ENCODE measurements around the gene ACSM2B. TPM values are rescaled to one million over a fixed set of nuclear protein-coding genes. Genes with fewer than 3 reads are reported as not detected.
"Not testable (repeated sequence)": the region's sequence is repeated elsewhere in the genome, so short reads cannot be mapped to it uniquely, and the experiment has no call there.

Gene ACSM2B
- total RNA-seq, 4 donors from 2014 or later = not detected

DNA sequence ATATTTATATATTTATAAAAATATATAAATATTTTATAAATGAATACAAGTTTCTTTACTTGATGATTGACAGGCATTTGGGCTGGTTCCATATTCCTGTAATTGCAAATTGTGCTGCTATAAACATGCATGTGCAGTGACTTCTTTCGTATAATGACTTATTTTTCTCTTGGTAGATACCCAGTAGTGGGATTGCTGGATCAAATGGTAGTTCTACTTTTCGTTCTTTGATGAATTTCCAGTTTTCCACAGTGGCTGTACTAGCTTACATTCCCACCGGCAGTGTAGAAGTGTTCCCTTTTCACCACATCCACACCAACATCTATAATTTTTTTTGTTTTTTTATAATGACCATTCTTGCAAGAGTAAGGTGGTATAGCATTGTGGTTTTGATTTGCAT is 7.8 kb downstream of the ACSM2B start:
- WGBS, 2 donors = 73 to 75% methylated on average over 3 of the region's 3 CpGs
- intact Hi-C loops (cut with DNase I; ENCODE audit: low total_unique reads) = no loop called here
- no peak for DNase-seq (ENCODE audit: low spot score in 2 of 2)
- no peak overlapping the region for H3K4me3 ChIP-seq (ENCODE audit: low read depth, poor library complexity, severe bottlenecking)
- TF ChIP-seq, protein P1, sequence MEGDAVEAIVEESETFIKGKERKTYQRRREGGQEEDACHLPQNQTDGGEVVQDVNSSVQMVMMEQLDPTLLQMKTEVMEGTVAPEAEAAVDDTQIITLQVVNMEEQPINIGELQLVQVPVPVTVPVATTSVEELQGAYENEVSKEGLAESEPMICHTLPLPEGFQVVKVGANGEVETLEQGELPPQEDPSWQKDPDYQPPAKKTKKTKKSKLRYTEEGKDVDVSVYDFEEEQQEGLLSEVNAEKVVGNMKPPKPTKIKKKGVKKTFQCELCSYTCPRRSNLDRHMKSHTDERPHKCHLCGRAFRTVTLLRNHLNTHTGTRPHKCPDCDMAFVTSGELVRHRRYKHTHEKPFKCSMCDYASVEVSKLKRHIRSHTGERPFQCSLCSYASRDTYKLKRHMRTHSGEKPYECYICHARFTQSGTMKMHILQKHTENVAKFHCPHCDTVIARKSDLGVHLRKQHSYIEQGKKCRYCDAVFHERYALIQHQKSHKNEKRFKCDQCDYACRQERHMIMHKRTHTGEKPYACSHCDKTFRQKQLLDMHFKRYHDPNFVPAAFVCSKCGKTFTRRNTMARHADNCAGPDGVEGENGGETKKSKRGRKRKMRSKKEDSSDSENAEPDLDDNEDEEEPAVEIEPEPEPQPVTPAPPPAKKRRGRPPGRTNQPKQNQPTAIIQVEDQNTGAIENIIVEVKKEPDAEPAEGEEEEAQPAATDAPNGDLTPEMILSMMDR (IDR thresholded peaks at IDR 0.05) = no peak
- no peak for TF ChIP-seq POLR2A (IDR thresholded peaks at IDR 0.05)

DNA sequence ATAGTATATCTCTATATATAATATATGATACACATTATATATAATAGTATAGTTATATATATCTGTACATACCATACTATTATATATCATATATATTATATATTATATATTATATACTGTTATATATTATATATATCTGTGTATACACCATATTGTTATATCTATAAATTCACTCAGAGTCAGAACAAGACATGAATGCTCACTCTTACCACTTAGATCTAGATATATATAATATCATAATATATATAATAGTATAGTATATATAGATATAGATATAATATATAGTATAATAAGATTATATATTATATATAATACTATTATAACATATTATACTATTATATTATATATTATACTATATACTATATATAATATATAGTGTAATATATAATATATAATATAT is 9.3 kb downstream of the ACSM2B start:
- H3K4me3 ChIP-seq (ENCODE audit: low read depth, poor library complexity, severe bottlenecking) = no peak overlapping the region
- TF ChIP-seq POLR2A (IDR thresholded peaks at IDR 0.05) = no peak
- TF ChIP-seq, protein P1 (IDR thresholded peaks at IDR 0.05) = no peak
- DNase-seq (ENCODE audit: low spot score in 2 of 2) = no peak
- intact Hi-C loops (cut with DNase I; ENCODE audit: low total_unique reads) = no loop called here

DNA sequence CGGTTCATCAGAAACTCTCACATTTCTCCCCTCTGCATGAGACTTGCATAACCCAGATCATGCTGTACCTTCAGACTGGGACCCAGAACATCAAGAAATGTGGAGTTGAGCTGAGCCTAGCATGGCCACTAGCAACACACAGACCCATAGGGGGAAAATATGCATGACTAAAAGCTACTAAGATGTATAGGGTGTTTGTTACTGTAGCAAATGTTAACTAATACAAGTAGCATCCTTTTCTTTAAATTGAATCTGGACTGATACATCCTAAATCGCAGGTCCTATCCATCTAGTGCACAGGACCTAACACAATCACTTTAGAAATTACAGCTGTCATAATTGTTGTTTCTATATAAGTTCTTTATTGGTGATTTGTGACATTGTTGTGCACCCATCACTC is 10.8 kb downstream of the ACSM2B start:
- DNase-seq (ENCODE audit: low spot score in 2 of 2) = not testable (repeated sequence)
- 94% methylated on average over 1 to 2 of the region's 2 CpGs for WGBS, 2 donors

DNA sequence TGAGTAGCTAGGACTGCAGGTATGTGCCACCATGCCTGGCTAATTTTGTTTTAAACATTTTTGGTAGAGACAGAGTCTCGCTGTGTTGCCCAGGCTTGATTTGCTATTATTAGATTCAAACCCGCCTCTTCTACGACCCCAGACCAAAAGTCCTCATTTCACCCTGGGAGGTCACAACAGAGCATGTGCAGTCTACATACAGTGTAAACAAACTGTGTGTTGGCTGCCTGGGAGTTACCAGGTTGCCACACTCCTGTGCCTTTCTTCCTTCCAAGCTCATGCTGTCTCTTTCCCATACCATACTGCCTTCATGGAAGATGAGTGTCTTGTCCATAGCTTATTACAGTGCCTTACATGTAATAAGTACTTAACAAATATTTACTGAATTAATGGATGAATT is 11.9 kb downstream of the ACSM2B start:
- intact Hi-C loops (cut with DNase I; ENCODE audit: low total_unique reads); H3K4me3 ChIP-seq (ENCODE audit: low read depth, poor library complexity, severe bottlenecking); DNase-seq (ENCODE audit: low spot score in 2 of 2): not testable (repeated sequence)
- 80 to 100% methylated on average over 1 to 2 of the region's 3 CpGs for WGBS, 2 donors

More for the DNA sequence above, 10.8 kb downstream of the ACSM2B start:
- intact Hi-C loops (cut with DNase I; ENCODE audit: low total_unique reads); H3K4me3 ChIP-seq (ENCODE audit: low read depth, poor library complexity, severe bottlenecking): not testable (repeated sequence)

DNA sequence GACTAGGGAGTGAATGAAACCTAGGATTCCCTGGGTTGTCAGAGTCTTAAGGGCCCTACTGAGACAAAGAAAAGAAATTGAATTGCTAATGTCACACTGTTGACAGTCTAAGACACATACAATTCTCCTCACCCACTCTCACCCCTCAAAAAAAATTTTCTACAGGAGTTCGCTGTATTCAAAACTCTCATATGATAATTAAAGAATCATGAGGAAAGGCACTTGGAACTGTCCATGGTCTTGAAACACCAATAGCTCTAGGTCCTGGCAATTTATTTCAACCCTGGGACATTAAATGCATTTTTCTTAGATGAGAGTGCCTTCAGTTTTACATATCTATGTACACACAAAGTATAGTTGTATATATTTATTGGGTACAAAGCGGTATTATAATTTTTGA is 20.5 kb downstream of the ACSM2B start:
- DNase-seq (ENCODE audit: low spot score in 2 of 2); H3K4me3 ChIP-seq (ENCODE audit: low read depth, poor library complexity, severe bottlenecking); intact Hi-C loops (cut with DNase I; ENCODE audit: low total_unique reads): not testable (repeated sequence)
- 55 to 63% methylated on average over 2 of the region's 2 CpGs for WGBS, 2 donors

DNA sequence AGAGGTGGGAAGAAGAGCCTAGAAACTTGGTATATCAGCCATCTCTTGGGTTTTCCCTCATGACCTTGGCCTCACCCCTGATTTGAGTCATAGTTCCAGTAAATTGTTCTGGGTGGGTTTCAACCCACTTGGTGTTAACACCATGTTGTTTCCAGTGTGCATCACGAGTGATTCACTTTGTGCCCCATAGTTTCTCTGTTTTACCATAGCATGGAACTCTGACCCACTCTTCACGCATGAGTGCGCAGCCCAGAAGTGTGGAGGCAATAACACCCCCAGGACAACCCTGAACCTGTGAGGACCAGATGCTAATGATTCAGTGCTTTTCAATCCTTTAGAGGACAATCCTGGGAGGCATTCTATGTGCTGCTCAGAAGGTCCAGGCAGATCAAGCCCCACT is 21.5 kb downstream of the ACSM2B start:
- H3K4me3 ChIP-seq (ENCODE audit: low read depth, poor library complexity, severe bottlenecking); DNase-seq (ENCODE audit: low spot score in 2 of 2); intact Hi-C loops (cut with DNase I; ENCODE audit: low total_unique reads): not testable (repeated sequence)
- 78 to 81% methylated on average over 3 of the region's 3 CpGs for WGBS, 2 donors

DNA sequence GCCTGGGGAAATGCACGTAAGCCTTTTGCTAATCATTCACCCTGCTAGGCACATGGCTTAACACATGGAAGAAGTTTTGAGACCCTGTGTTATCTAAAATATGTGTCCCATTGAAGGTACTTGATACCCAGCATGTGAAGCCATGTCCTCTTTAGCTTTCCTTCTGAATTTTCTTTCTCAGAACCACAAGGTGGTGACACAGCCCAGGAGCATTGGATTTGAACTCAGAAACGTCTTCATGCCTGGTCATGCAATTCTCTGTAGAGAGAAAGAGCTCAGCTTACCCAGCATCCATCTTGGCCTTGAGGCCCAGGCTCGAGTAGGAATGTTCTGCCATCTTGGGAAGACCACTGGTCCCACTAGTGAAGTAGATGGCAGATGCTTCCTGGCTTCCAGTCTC is 22.7 kb downstream of the ACSM2B start:
- WGBS, 2 donors = 29 to 32% methylated on average over 3 of the region's 3 CpGs
- DNase-seq (ENCODE audit: low spot score in 2 of 2); H3K4me3 ChIP-seq (ENCODE audit: low read depth, poor library complexity, severe bottlenecking); intact Hi-C loops (cut with DNase I; ENCODE audit: low total_unique reads): not testable (repeated sequence)

DNA sequence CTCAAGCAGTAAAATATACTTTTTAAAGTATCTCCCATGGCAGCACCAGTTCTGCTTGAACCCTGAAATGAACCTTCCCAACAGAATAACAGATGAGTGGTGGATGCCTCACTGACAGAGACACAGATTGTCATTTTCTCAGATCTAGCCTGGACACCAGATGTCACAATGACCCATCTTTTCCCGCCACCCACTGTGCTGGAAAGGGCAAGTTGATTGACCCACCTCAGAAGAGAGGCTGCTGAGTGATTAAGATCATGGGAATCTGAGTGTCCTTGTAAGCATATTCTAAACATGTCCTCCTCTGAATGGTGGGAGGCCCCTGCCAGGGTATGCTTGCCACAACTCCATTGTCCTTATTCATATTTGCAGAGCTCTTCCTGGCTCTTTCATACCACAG is 29.2 kb downstream of the ACSM2B start:
- intact Hi-C loops (cut with DNase I; ENCODE audit: low total_unique reads); DNase-seq (ENCODE audit: low spot score in 2 of 2); H3K4me3 ChIP-seq (ENCODE audit: low read depth, poor library complexity, severe bottlenecking): not testable (repeated sequence)
- WGBS, 2 donors = 85 to 90% methylated on average over 1 of the region's 1 CpG

DNA sequence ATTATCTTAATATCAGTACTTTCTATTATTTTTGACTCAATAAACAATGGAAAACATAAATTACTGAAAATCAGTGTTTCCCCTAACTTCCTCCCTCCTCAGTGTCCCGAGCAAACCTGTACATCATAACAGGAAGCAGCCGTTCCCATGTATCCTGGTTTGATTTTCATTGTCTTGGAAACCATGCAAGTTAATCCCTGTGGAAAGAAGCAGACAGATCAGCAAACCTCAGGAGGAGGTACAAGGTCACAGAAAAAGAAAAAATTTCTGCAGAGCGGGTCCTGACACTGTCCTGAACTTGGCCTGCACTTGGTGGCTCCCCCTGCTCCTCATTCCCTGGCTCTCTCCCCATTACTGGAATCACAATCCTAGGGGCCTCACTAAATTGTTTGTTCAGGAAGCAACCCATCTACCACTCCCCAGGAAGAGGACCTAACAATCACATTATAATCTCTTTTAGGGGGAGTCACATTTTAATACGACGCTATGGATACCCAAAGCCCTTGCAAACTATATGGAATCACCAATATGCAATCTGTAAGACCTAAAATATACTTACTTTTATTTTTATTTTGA is 29.8 kb downstream of the ACSM2B start:
- 73 to 77% methylated on average over 4 to 5 of the region's 5 CpGs for WGBS, 2 donors
- H3K4me3 ChIP-seq (ENCODE audit: low read depth, poor library complexity, severe bottlenecking); intact Hi-C loops (cut with DNase I; ENCODE audit: low total_unique reads); DNase-seq (ENCODE audit: low spot score in 2 of 2): not testable (repeated sequence)

DNA sequence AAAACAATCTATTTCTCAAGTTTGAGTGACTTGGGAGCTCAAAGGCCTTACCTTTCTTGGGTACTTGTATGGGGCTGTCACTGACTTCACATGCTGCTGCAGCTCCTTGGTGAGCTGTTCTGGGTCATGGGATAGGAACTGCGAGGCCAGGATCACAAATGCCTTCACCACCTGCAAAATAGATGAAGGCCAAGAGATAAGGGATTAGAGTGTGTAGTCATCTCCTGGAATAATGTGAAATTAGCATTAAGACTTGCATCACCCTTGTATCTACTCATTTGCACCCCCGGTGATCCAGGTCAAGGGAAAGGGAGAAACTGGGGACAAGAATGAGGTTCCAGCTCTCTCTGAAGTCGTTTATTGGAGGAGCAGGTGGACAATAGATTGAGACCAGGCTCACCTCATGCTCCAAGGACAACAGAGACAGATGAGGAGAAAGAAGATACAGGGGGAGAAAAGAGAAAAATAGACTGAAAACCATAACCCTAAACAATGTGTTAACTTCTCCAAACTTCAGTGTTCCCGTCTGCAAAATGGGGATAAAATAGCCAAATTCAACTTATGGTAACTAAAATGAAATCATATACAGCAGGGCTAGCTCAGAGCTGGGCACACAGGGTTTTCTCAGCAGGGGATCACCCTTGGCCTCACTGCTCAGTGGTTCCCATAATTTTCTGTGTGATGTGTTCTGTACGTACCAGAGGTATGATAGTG is 35.4 kb downstream of the ACSM2B start:
- DNase-seq (ENCODE audit: low spot score in 2 of 2); intact Hi-C loops (cut with DNase I; ENCODE audit: low total_unique reads); H3K4me3 ChIP-seq (ENCODE audit: low read depth, poor library complexity, severe bottlenecking): not testable (repeated sequence)
- WGBS, 2 donors = 77% methylated on average over 5 of the region's 5 CpGs
